GM12878 (cell line): Measurements from ENCODE around the gene SLC35F3. TPM values are rescaled to one million over a fixed set of nuclear protein-coding genes. Genes with fewer than 3 reads are reported as not detected.

Experiments used
- ATAC-seq: fragments of 200-7000 bp; cut with Tn5 transposase; 3 replicates; pipeline ENCODE4 v1.9.1; 2020; ENCODE audit warnings: mild to moderate bottlenecking, moderate library complexity
- BruUV-seq: library from RNA; stranded (reverse); fragments of 400-500 nt; replicated peaks from 2 replicates; lab custom pipeline; 2021; lab: Mats Ljungman, UMichigan
- CTCF ChIA-PET: fragments of 300-600 bp; sonication (Branson Sonifier 250); formaldehyde crosslinking; extraction: SDS; loops from one replicate; lab custom pipeline; 2021; ENCODE audit warnings: inconsistent platforms; lab: Yijun Ruan, JAX
- POLR2A ChIA-PET: fragments of 350-600 bp; formaldehyde crosslinking; extraction: SDS; loops from one replicate; lab custom pipeline; 2021; ENCODE audit warnings: inconsistent platforms; lab: Charles Lee
- RAD21 ChIA-PET: fragments of 300-600 bp; sonication (Branson Sonifier 250); formaldehyde crosslinking; loops from one replicate; lab custom pipeline; 2023; ENCODE audit warnings: antibody characterized with exemption; ENCODE audit not compliant: unreplicated experiment; lab: Charles Lee
- SMC1A ChIA-PET: fragments of 300-600 bp; sonication (Branson Sonifier 250); formaldehyde crosslinking; loops from one replicate; lab custom pipeline; 2023; ENCODE audit not compliant: unreplicated experiment, uncharacterized antibody; lab: Charles Lee
- DNase-seq: peaks from one replicate; pipeline ENCODE4 v3.0.0-alpha.2; 2011; ENCODE audit warnings: low read depth, low spot score
- FAIRE-seq: peaks from 3 replicates; lab custom pipeline; 2011; peaks lifted over from hg19 to GRCh38; lab: Jason Lieb, UNC
- H2AFZ ChIP-seq: 2 replicates; pipeline ENCODE4 v1.6.0; 2011; ENCODE audit warnings: low read depth, low read length, control low read depth; ENCODE audit not compliant: control insufficient read depth
- H3K27ac ChIP-seq: 2 replicates; pipeline ENCODE4 v1.5.1; 2011; ENCODE audit warnings: control low read depth; ENCODE audit not compliant: control insufficient read depth, insufficient read depth
- H3K27me3 ChIP-seq, 2 experiments: replicated peaks in 1 of 2; 2 replicates each; pipeline versions ENCODE4 v1.6.0 to v1.6.1; 2011; ENCODE audit warnings: low read length in 1 of 2; ENCODE audit not compliant: control insufficient read depth in 2 of 2, insufficient read depth in 2 of 2
- H3K36me3 ChIP-seq, 2 experiments: 2 replicates each; pipeline ENCODE4 v1.5.1; 2011; ENCODE audit warnings: low read length in 1 of 2; ENCODE audit not compliant: control insufficient read depth in 2 of 2, insufficient read depth in 2 of 2
- H3K4me1 ChIP-seq: 2 replicates; pipeline ENCODE4 v1.6.1; 2011; ENCODE audit warnings: mild to moderate bottlenecking, low read length, moderate library complexity, mixed read lengths; ENCODE audit not compliant: control insufficient read depth, insufficient read depth
- H3K4me2 ChIP-seq: 2 replicates; pipeline ENCODE4 v1.6.0; 2011; ENCODE audit warnings: control low read depth; ENCODE audit not compliant: control insufficient read depth, insufficient read depth
- H3K4me3 ChIP-seq: fragments of 200-600 bp; sonication (generic); 2 replicates; pipeline ENCODE4 v1.5.1; 2016
- H3K79me2 ChIP-seq: 2 replicates; pipeline ENCODE4 v1.6.0; 2011; ENCODE audit warnings: low read length; ENCODE audit not compliant: control insufficient read depth, insufficient read depth
- H3K9ac ChIP-seq: 2 replicates; pipeline ENCODE4 v1.8.0; 2011; ENCODE audit warnings: low read length, control low read depth, mixed read lengths; ENCODE audit not compliant: control insufficient read depth, insufficient read depth
- H3K9me3 ChIP-seq: replicated peaks from 3 replicates; pipeline ENCODE4 v1.5.1; 2011; ENCODE audit warnings: mild to moderate bottlenecking, low read length; ENCODE audit not compliant: control insufficient read depth, insufficient read depth
- H4K20me1 ChIP-seq: 2 replicates; pipeline ENCODE4 v1.6.0; 2011; ENCODE audit not compliant: control insufficient read depth, insufficient read depth
- CREM ChIP-seq: IDR thresholded peaks from 2 replicates; pipeline ENCODE4 v1.6.1; 2014; ENCODE audit warnings: antibody characterized with exemption, low read depth
- SUZ12 ChIP-seq: fragments of 200-600 bp; sonication (generic); IDR thresholded peaks from one replicate; pipeline ENCODE4 v1.6.1; 2018; ENCODE audit warnings: antibody characterized with exemption, mild to moderate bottlenecking; ENCODE audit not compliant: unreplicated experiment
- WGBS: methylation state at CpG from one replicate; pipeline ENCODE4 v1.1.6; 2016; ENCODE audit warnings: low lambda C conversion rate; ENCODE audit not compliant: insufficient replicate concordance, insufficient coverage; ENCODE audit errors: missing lambda C conversion rate; 5-methylcytosine and 5-hydroxymethylcytosine counted together
- in situ Hi-C: fragments of 300-500 bp; cut with MboI; formaldehyde crosslinking; loops from 9 replicates; pipeline ENCODE4 v1.14.3; 2018; ENCODE audit warnings: mixed read lengths
- intact Hi-C: fragments of 100-400 bp; cut with micrococcal nuclease; formaldehyde crosslinking; loops from one replicate; pipeline ENCODE4 v1.14.2; 2022; ENCODE audit not compliant: unreplicated experiment
- polyA plus RNA-seq, 11 experiments: library from polyadenylated mRNA; depleted of rRNA in 4 of 11; unstranded in 6 of 11; stranded (reverse) in 5 of 11; fragments of >200 nt; fragmentation: Nextera tagmentation in 4 of 11; fragmentation: Illumina TruSeq in 1 of 11; extraction: Ambion mirVana in 4 of 11; extraction: Trizol in 1 of 11; gene quantifications; 1 replicate in 1 of 11; 2 replicates in 10 of 11; pipeline versions ENCODE4 v1.2.1 to v1.2.3, GENCODE V29; 2011 to 2016; ENCODE audit warnings: inconsistent platforms in 2 of 11, missing spikeins in 2 of 11, low read depth in 1 of 11
- total RNA-seq, 4 experiments: library from RNA; depleted of rRNA in 3 of 4; stranded (reverse); fragments of >200 nt in 3 of 4; fragmentation: Illumina TruSeq in 1 of 4; extraction: Trizol in 1 of 4; gene quantifications; 2 replicates each; pipeline versions ENCODE4 v1.2.1 to v1.2.3, GENCODE V29; 2013 to 2021
- TF ChIP-seq, protein P1 (sequence below): fragments of 450-650 bp; conservative IDR thresholded peaks from 2 replicates; pipeline ENCODE4 v1.6.1; 2017; ENCODE audit warnings: mild to moderate bottlenecking, moderate library complexity

Gene SLC35F3
- total and polyA plus RNA-seq, 10 of the 15 experiments (the other 5 are each of a cell fraction or from before 2014, with no cell fraction given), result 1.0 to 8.6 (median 5.7) TPM

DNA sequence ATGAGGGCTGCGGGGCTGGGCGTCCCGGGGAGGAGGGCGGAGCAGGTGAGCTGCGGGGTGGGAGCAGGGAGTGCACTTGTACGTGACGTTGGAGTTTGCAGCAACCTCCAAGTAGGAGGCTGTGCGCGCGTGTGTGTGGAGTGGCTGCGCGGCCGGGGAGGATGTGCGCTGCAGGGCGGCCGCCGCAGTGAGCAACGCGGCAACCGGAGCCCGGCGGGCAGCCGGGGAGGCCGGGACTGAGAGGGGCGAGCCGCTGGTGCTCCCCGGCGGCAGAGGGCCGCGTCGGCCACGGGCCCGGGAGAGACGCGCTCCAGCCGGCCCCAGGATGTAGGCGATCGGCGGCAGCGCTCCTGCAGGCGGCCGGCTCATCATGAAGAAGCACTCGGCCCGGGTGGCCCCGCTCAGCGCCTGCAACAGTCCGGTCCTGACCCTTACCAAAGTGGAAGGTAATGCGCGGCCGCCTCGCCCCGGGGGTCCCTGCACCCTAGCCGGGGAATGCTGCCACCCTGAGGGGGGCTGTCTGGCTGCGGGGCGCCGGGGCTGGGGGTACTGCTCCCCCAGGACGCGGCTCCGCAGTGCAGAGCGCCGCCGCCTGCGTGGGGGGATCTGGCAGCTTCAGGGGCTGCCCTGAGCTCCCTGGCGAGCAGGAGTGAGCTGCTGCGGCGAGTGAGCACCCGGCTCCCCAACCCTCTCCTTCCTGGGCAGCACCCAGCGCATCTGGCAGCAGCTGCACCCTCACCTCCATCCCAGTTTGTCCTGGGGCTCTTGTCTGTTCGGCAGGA is 309.8 kb downstream of the SLC35F3 start:
- peaks cover 2% of the 10 kb centered on the region; the same call in 2 of the 3 replicates for H3K9me3 ChIP-seq
- H3K4me1 ChIP-seq, result peaks cover 34% of the 10 kb centered on the region
- H3K36me3 ChIP-seq, result no peaks in the 10 kb centered on the region
- WGBS, result 16% methylated on average over 55 of the region's 69 CpGs
- peak; percentile 9; the same call in 1 of the 2 replicates for TF ChIP-seq CREM
- TF ChIP-seq, protein P1, sequence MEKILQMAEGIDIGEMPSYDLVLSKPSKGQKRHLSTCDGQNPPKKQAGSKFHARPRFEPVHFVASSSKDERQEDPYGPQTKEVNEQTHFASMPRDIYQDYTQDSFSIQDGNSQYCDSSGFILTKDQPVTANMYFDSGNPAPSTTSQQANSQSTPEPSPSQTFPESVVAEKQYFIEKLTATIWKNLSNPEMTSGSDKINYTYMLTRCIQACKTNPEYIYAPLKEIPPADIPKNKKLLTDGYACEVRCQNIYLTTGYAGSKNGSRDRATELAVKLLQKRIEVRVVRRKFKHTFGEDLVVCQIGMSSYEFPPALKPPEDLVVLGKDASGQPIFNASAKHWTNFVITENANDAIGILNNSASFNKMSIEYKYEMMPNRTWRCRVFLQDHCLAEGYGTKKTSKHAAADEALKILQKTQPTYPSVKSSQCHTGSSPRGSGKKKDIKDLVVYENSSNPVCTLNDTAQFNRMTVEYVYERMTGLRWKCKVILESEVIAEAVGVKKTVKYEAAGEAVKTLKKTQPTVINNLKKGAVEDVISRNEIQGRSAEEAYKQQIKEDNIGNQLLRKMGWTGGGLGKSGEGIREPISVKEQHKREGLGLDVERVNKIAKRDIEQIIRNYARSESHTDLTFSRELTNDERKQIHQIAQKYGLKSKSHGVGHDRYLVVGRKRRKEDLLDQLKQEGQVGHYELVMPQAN, result no peak
- TF ChIP-seq SUZ12, result peak; percentile 69
- in situ Hi-C loops, result loop anchor here (25.0 kb wide), 1 partner anchor 98 kb away; no protein-coding TSS in a partner anchor
- no peaks in the 10 kb centered on the region for H4K20me1 ChIP-seq
- ATAC-seq, result peak; percentile 56
- CTCF ChIA-PET, result interaction anchor here (0.6 to 12.6 kb wide), 14 partner anchors 25 to 1560 kb away, joined by 3 to 312 read pairs (median 5); no protein-coding TSS in a partner anchor
- H3K9ac ChIP-seq, result peak overlapping the region; percentile 41; the same call in 1 of the 2 replicates
- SMC1A ChIA-PET, result interaction anchor here (1.2 to 9.0 kb wide), 6 partner anchors 10 to 113 kb away, joined by 5 to 128 read pairs (median 11); no protein-coding TSS in a partner anchor
- no peaks in the 10 kb centered on the region; the same call in none of the 2 replicates for H3K79me2 ChIP-seq
- H3K4me2 ChIP-seq, result peak overlapping the region; percentile 90
- no peaks in the 10 kb centered on the region for H3K27me3 ChIP-seq
- peak overlapping the region; percentile 69 for H3K4me3 ChIP-seq
- RAD21 ChIA-PET, result interaction anchor here (0.8 to 4.5 kb wide), 5 partner anchors 16 to 264 kb away, joined by 3 to 84 read pairs (median 4); partner anchors contain the start of gene TARBP1
- intact Hi-C loops, result loop anchor here (10.0 kb wide), 1 partner anchor 260 kb away; the partner anchor contains the start of gene TARBP1
- FAIRE-seq, result no peak
- peak overlapping the region; percentile 77 for H2AFZ ChIP-seq
- no peak for DNase-seq
- POLR2A ChIA-PET, result interaction anchor here (0.6 to 1.8 kb wide), 2 partner anchors 13 to 96 kb away, joined by 4 read pairs; no protein-coding TSS in a partner anchor
- no peak overlapping the region for H3K27ac ChIP-seq
- no TSS peak for BruUV-seq
